Measurements from ENCODE around the gene EMP2.
"Not testable (repeated sequence)": the region's sequence is repeated elsewhere in the genome, so short reads cannot be mapped to it uniquely, and the experiment has no call there.

The EMP2 gene

DNA sequence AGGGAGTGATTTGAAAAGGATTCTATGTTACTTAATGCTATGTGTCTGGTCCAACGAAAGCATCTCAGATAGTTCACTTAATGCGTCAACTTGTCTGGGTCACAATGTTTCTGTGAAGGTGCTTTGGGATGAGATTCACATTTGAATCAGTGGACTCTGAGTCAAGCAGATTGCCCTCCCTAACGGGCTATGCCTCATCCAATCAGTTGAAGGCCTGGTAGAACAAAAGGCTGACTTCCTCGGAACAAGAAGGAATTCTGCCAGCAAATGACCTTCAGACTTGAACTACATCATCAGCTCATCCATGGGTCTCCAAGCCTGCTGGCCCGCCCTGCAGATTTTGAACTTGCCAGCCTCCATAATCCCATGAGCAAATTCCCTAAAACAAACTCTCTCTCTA is 15.2 kb downstream of the EMP2 start:
- Histone ChIP-seq H3K4me3 (ENCODE audit: low read depth in 1 of 5, low read length in 5 of 5) (no peak overlapping the region), H3K36me3 (ENCODE audit: control insufficient read depth in 5 of 5, insufficient read depth in 5 of 5, low read length in 5 of 5) (no peaks in the 10 kb centered on the region), H3K4me1 (ENCODE audit: control insufficient read depth in 5 of 5, insufficient read depth in 5 of 5, low read length in 5 of 5) (peaks cover 4 to 44% (median 35%) of the 10 kb centered on the region in 5 donors), H3K9me3 (ENCODE audit: control insufficient read depth in 5 of 5, low read length in 5 of 5) (peaks cover 0 to 2% (median 0%) of the 10 kb centered on the region in 5 donors), H3K27me3 (ENCODE audit: control insufficient read depth in 5 of 5, insufficient read depth in 4 of 5, low read length in 5 of 5) (no peaks in the 10 kb centered on the region), H3K9ac (ENCODE audit: low read length in 5 of 5) (peak overlapping the region in 1 of 5 donors; percentile 22), H3K27ac (ENCODE audit: low read depth, low read length) (peak overlapping the region; percentile 51)

DNA sequence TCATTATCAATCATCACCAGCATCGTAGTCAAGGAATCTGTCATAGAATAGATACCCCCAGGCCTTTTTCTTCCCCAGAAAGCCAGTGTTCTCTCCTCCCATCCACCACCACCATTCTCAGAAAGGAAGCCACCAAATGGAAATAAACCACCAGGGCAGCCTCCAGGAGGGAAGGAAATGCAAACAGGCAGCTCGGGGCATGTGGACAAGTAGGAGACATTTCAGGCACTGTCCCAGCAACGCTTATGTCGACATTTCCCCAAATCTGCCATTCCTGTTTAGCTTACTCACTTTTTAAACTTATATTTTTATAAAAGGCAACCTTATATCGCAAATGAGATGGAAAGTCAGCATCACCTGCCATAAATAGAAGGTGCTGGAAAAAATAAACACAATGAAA is 15.8 kb downstream of the EMP2 start:
- no peak overlapping the region for H3K4me3 ChIP-seq (ENCODE audit: low read depth in 1 of 5, low read length in 5 of 5)
- H3K36me3 ChIP-seq (ENCODE audit: control insufficient read depth in 5 of 5, insufficient read depth in 5 of 5, low read length in 5 of 5), result no peaks in the 10 kb centered on the region
- peak overlapping the region; percentile 51 for H3K27ac ChIP-seq (ENCODE audit: low read depth, low read length)
- peaks cover 8 to 50% (median 37%) of the 10 kb centered on the region in 5 donors for H3K4me1 ChIP-seq (ENCODE audit: control insufficient read depth in 5 of 5, insufficient read depth in 5 of 5, low read length in 5 of 5)
- H3K9me3 ChIP-seq (ENCODE audit: control insufficient read depth in 5 of 5, low read length in 5 of 5), result peaks cover 0 to 2% (median 0%) of the 10 kb centered on the region in 5 donors
- H3K9ac ChIP-seq (ENCODE audit: low read length in 5 of 5), result peak overlapping the region in 1 of 5 donors; percentile 22
- no peaks in the 10 kb centered on the region for H3K27me3 ChIP-seq (ENCODE audit: control insufficient read depth in 5 of 5, insufficient read depth in 4 of 5, low read length in 5 of 5)

DNA sequence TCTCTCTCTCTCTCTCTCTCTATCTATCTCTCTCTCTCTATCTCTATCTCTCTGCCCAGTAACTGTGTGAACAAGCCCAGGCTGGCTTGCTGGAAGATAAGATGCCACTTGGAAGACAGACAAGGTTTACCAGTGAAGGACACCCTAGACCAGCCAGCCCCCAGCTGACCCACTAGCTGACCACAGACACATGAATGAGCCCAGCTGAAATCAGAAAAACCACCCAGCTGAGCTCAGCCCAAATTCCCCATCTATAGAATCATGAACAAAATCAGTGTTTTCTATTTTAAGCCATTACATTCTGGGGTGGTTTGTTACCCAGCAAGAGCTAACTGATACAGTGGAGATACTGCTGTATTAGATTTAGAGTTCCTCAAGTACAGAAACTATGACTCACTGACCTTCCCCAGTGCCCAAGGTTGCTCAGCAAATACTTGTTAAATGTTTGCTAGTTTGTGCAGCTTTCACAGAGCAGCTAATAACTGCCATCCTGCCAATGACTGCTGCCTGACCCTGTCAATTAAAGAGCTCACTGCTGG is 18.0 kb downstream of the EMP2 start:
- H3K27me3 ChIP-seq (ENCODE audit: control insufficient read depth in 5 of 5, insufficient read depth in 4 of 5, low read length in 5 of 5), result no peaks in the 10 kb centered on the region
- H3K9me3 ChIP-seq (ENCODE audit: control insufficient read depth in 5 of 5, low read length in 5 of 5), result peaks cover 0 to 2% (median 0%) of the 10 kb centered on the region in 5 donors
- H3K4me1 ChIP-seq (ENCODE audit: control insufficient read depth in 5 of 5, insufficient read depth in 5 of 5, low read length in 5 of 5), result peaks cover 8 to 71% (median 56%) of the 10 kb centered on the region in 5 donors
- H3K36me3 ChIP-seq (ENCODE audit: control insufficient read depth in 5 of 5, insufficient read depth in 5 of 5, low read length in 5 of 5), result no peaks in the 10 kb centered on the region
- no peak overlapping the region for H3K4me3 ChIP-seq (ENCODE audit: low read depth in 1 of 5, low read length in 5 of 5)
- H3K27ac ChIP-seq (ENCODE audit: low read depth, low read length), result no peak overlapping the region
- H3K9ac ChIP-seq (ENCODE audit: low read length in 5 of 5), result no peak overlapping the region

DNA sequence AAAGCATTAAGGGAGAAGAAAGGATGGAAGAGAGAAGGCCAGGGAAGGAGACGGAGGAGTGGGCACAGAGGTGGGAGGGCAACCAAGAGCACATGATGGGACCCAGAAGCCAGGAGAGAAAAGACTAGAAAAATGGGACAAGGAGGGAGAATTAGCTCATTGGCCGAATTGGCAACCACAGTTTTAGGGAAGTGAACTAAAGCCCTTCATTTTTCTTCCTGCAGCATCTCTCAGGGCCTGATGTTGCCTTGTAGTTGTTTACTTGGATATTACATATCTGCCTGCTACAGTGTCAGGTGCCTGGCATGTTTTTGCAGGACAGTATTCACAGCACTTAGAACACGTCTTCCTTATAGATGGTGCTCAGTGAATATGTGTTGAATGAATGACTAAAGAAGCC is 19.0 kb downstream of the EMP2 start:
- H3K4me1 ChIP-seq (ENCODE audit: control insufficient read depth in 5 of 5, insufficient read depth in 5 of 5, low read length in 5 of 5), result peaks cover 8 to 74% (median 60%) of the 10 kb centered on the region in 5 donors
- H3K9ac ChIP-seq (ENCODE audit: low read length in 5 of 5), result no peak overlapping the region
- peak overlapping the region; percentile 41 for H3K27ac ChIP-seq (ENCODE audit: low read depth, low read length)
- H3K27me3 ChIP-seq (ENCODE audit: control insufficient read depth in 5 of 5, insufficient read depth in 4 of 5, low read length in 5 of 5), result no peaks in the 10 kb centered on the region
- H3K36me3 ChIP-seq (ENCODE audit: control insufficient read depth in 5 of 5, insufficient read depth in 5 of 5, low read length in 5 of 5), result no peaks in the 10 kb centered on the region
- no peak overlapping the region for H3K4me3 ChIP-seq (ENCODE audit: low read depth in 1 of 5, low read length in 5 of 5)
- H3K9me3 ChIP-seq (ENCODE audit: control insufficient read depth in 5 of 5, low read length in 5 of 5), result peaks cover 0 to 2% (median 0%) of the 10 kb centered on the region in 5 donors

DNA sequence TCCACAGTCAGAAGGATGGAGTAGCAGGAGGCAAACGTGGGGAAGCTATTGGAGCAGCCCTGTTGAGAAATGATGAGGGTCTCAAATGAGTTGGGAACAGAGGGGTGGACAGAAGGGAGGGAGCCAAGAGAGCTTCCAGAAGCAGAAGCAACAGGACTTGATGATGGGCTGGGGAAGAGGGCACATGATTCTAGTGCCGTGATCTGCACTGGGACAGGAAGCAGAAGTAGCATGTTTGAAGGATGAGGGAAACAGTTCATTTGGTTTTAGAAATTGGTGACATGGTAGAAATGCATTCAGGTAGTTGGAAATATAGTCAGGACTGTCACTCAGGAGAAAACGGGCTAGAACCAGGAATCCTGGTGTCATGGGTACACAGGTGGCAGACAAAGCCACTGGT is 19.4 kb downstream of the EMP2 start:
- Histone ChIP-seq H3K4me3 (ENCODE audit: low read depth in 1 of 5, low read length in 5 of 5) (no peak overlapping the region), H3K27me3 (ENCODE audit: control insufficient read depth in 5 of 5, insufficient read depth in 4 of 5, low read length in 5 of 5) (no peaks in the 10 kb centered on the region), H3K9ac (ENCODE audit: low read length in 5 of 5) (no peak overlapping the region), H3K36me3 (ENCODE audit: control insufficient read depth in 5 of 5, insufficient read depth in 5 of 5, low read length in 5 of 5) (no peaks in the 10 kb centered on the region), H3K27ac (ENCODE audit: low read depth, low read length) (peak overlapping the region; percentile 41), H3K9me3 (ENCODE audit: control insufficient read depth in 5 of 5, low read length in 5 of 5) (peaks cover 0 to 2% (median 0%) of the 10 kb centered on the region in 5 donors), H3K4me1 (ENCODE audit: control insufficient read depth in 5 of 5, insufficient read depth in 5 of 5, low read length in 5 of 5) (peaks cover 8 to 77% (median 62%) of the 10 kb centered on the region in 5 donors)

DNA sequence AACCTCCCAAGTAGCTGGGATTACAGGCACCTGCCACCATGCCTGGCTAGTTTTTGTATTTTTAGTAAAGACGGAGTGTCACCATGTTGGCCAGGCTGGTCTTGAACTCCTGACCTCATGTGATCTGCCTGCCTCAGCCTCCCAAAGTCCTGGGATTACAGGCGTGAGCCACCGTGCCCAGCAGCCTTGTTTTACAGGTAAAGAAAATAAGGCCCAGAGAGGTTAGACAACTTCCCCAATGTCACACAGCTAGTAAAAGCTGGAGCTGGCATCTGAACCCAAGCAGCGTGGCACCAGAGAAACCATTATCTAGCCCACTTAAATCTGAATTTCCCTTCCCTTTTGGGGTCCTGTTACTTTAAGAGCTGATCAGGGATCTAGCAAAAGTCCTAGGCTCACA is 20.6 kb downstream of the EMP2 start:
- not testable (repeated sequence) for H3K9me3 ChIP-seq (ENCODE audit: control insufficient read depth in 5 of 5, low read length in 5 of 5); H3K36me3 ChIP-seq (ENCODE audit: control insufficient read depth in 5 of 5, insufficient read depth in 5 of 5, low read length in 5 of 5); H3K27me3 ChIP-seq (ENCODE audit: control insufficient read depth in 5 of 5, insufficient read depth in 4 of 5, low read length in 5 of 5)
- Histone ChIP-seq H3K4me3 (ENCODE audit: low read depth in 1 of 5, low read length in 5 of 5) (peak overlapping the region in 1 of 5 donors; percentile 48), H3K9ac (ENCODE audit: low read length in 5 of 5) (peak overlapping the region in 2 of 5 donors; percentile 38 to 68), H3K4me1 (ENCODE audit: control insufficient read depth in 5 of 5, insufficient read depth in 5 of 5, low read length in 5 of 5) (peaks cover 4 to 66% (median 52%) of the 10 kb centered on the region in 5 donors), H3K27ac (ENCODE audit: low read depth, low read length) (peak overlapping the region; percentile 97)

DNA sequence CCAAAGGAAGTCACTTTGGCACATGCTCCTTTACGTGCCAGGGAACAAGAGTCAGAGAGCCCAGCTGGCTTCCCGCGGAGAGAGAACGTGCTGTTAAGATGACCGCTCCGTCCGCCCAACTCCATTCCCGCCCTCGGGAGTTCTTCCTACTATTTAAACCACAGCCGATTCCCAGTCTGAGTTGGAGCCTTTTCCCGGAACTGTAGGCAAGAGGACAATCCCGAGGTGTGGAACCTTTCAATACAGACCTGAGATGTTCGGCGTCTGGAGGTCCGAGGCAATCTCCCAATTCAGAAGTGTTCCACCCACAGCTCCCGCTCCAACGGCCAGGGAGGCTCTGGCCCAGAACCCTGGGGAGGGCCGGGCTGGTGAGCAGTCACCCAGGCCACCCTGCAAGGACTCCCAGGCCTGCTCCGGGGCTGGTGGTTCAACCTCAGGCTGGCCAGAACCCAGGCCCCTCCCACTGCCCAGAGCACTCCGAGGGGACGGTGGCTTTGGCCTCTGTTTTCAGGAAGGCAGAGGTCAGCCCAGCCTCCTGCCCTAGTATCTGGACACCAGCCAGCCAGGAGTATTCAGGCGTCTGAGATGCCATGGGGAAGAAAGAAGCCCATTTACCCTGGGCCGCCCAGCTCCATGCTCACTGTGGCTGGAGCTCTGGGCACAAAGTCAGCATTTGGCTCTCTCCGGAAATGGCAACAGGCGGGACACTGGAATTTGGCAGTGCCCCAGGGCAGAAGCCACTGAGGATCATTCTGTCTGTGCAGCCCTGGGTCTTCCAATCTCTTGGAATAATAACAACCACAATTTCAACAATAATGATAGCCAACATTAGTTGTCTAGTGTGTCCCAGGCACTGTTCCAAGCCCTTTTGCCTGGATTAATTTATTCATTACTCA is 21.4 kb downstream of the EMP2 start:
- no peaks in the 10 kb centered on the region for H3K36me3 ChIP-seq (ENCODE audit: control insufficient read depth in 5 of 5, insufficient read depth in 5 of 5, low read length in 5 of 5)
- H3K4me1 ChIP-seq (ENCODE audit: control insufficient read depth in 5 of 5, insufficient read depth in 5 of 5, low read length in 5 of 5), result peaks cover 4 to 62% (median 47%) of the 10 kb centered on the region in 5 donors
- peak overlapping the region; percentile 97 for H3K27ac ChIP-seq (ENCODE audit: low read depth, low read length)

DNA sequence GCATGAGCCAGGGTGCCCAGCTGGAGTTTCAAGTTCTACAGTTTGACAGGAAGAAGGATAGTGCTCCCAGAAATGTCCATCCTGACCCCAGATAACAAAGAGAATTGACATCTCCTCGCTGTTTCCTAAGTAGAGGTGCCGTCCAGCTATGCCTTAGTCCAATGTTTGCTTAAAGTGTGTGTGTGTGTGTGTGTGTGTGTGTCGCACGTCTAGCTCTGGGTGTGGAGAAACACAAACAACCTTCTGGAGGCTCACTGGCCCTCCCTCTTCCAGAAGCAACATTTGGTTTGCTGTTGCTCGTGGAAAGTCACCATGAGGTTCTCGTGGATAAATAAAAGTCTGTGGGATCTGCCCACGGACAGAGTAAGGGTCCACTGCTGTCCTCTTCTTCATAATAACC is 22.1 kb downstream of the EMP2 start:
- Histone ChIP-seq H3K9ac (ENCODE audit: low read length in 5 of 5) (peak overlapping the region in 4 of 5 donors; percentile 59 to 75 (median 72)), H3K4me1 (ENCODE audit: control insufficient read depth in 5 of 5, insufficient read depth in 5 of 5, low read length in 5 of 5) (peaks cover 4 to 60% (median 47%) of the 10 kb centered on the region in 5 donors), H3K4me3 (ENCODE audit: low read depth in 1 of 5, low read length in 5 of 5) (peak overlapping the region; percentile 48 to 68 (median 56)), H3K36me3 (ENCODE audit: control insufficient read depth in 5 of 5, insufficient read depth in 5 of 5, low read length in 5 of 5) (no peaks in the 10 kb centered on the region), H3K27ac (ENCODE audit: low read depth, low read length) (peak overlapping the region; percentile 97), H3K9me3 (ENCODE audit: control insufficient read depth in 5 of 5, low read length in 5 of 5) (peaks cover 0 to 2% (median 0%) of the 10 kb centered on the region in 5 donors), H3K27me3 (ENCODE audit: control insufficient read depth in 5 of 5, insufficient read depth in 4 of 5, low read length in 5 of 5) (no peaks in the 10 kb centered on the region)

More for the DNA sequence above, 21.4 kb downstream of the EMP2 start:
- no peaks in the 10 kb centered on the region for H3K27me3 ChIP-seq (ENCODE audit: control insufficient read depth in 5 of 5, insufficient read depth in 4 of 5, low read length in 5 of 5)
- peaks cover 0 to 2% (median 0%) of the 10 kb centered on the region in 5 donors for H3K9me3 ChIP-seq (ENCODE audit: control insufficient read depth in 5 of 5, low read length in 5 of 5)
- peak overlapping the region; percentile 48 to 68 (median 56) for H3K4me3 ChIP-seq (ENCODE audit: low read depth in 1 of 5, low read length in 5 of 5)
- peak overlapping the region; percentile 47 to 75 (median 68) for H3K9ac ChIP-seq (ENCODE audit: low read length in 5 of 5)

DNA sequence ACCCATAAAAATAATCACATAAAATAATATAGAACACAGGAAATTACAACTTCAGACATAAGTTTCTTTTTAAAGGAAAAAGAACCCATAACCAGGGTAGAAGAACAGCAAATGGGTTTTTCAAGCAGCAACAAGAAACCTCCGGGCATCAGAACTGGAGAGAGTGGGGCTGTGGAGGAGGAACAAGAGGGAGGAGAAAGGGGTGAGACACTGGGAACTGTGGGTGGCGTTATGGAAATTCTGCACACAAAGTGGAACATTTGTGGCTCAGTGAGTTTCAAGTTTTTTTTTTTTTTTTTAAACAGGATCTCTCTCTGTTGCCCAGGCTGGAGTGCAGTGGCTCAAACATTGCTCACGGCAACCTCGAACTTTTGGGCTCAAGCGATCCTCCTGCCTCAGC is 22.6 kb downstream of the EMP2 start:
- Histone ChIP-seq H3K27me3 (ENCODE audit: control insufficient read depth in 5 of 5, insufficient read depth in 4 of 5, low read length in 5 of 5) (no peaks in the 10 kb centered on the region), H3K9ac (ENCODE audit: low read length in 5 of 5) (no peak overlapping the region), H3K4me1 (ENCODE audit: control insufficient read depth in 5 of 5, insufficient read depth in 5 of 5, low read length in 5 of 5) (peaks cover 4 to 62% (median 47%) of the 10 kb centered on the region in 5 donors), H3K27ac (ENCODE audit: low read depth, low read length) (peak overlapping the region; percentile 97), H3K36me3 (ENCODE audit: control insufficient read depth in 5 of 5, insufficient read depth in 5 of 5, low read length in 5 of 5) (no peaks in the 10 kb centered on the region), H3K4me3 (ENCODE audit: low read depth in 1 of 5, low read length in 5 of 5) (no peak overlapping the region), H3K9me3 (ENCODE audit: control insufficient read depth in 5 of 5, low read length in 5 of 5) (peaks cover 0 to 2% (median 0%) of the 10 kb centered on the region in 5 donors)

DNA sequence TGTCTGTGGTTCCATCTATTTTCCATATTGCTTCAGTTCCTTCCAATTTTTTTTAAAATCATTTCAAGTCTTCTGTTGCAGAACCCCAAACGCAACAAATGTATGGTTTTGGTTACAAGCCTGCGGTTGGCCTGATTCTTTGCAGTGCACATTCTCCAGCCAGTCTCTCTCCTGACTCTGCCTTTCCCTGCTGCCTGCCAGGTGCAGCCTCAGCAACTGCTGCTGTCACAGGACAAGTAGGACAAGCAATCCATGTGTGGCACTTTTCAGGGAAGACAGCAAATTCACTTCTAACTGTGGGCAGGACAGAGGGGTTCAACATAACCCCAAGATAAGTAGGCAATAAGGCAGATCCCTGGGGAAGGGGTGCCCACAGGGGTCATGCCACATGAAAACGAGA is 24.2 kb downstream of the EMP2 start:
- no peaks in the 10 kb centered on the region for H3K36me3 ChIP-seq (ENCODE audit: control insufficient read depth in 5 of 5, insufficient read depth in 5 of 5, low read length in 5 of 5)
- H3K4me1 ChIP-seq (ENCODE audit: control insufficient read depth in 5 of 5, insufficient read depth in 5 of 5, low read length in 5 of 5), result peaks cover 4 to 51% (median 44%) of the 10 kb centered on the region in 5 donors
- H3K27me3 ChIP-seq (ENCODE audit: control insufficient read depth in 5 of 5, insufficient read depth in 4 of 5, low read length in 5 of 5), result no peaks in the 10 kb centered on the region
- no peak overlapping the region for H3K9ac ChIP-seq (ENCODE audit: low read length in 5 of 5)
- no peak overlapping the region for H3K27ac ChIP-seq (ENCODE audit: low read depth, low read length)
- H3K4me3 ChIP-seq (ENCODE audit: low read depth in 1 of 5, low read length in 5 of 5), result no peak overlapping the region
- no peaks in the 10 kb centered on the region for H3K9me3 ChIP-seq (ENCODE audit: control insufficient read depth in 5 of 5, low read length in 5 of 5)

Measured in subcutaneous abdominal adipose tissue (tissue), 5 donors.